GM19467 (cell line): ENCODE results near the gene SLC25A25.

Experiments
- ATAC-seq: cut with Tn5 transposase; IDR thresholded peaks from one replicate; pipeline ENCODE4 v1.9.1; 2021; ENCODE audit warnings: mild to moderate bottlenecking, moderate library complexity; ENCODE audit not compliant: unreplicated experiment

The SLC25A25 gene

DNA sequence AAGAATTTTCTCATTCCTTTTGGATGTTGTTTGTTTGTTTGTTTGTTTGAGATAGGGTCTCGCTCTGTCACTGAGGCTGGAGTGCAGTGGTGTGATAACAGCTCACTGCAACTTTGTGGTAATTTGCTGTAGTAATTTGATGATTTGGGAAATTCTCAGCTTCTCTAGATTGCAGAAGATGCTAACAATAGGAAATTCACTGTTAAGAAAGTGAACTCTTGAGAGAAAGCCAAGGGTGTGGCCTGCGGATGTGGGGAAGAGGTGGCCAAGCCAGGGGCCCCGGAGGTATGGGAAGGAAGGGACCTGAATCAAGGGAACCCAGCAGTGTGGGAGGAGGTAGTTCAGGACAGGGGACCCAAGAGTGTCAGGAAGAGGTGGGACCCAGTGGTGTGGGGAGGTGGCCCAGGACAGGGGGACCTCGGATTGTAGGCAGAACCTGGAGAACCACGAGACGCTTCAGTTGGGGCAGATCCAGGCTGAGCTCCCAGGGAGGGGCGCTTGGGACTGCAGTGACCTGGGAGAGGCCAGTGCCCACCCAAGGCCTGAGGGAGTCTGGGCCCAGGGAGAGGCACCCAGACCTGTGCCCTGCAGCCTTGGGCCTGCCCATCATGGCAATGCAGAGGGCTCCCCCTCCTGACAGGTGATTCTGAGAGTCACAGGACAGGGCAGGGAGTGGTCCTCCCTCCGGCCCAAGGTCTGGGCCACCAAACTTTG lies 75.7 kb downstream of the SLC25A25 start:
- ATAC-seq = no peak

DNA sequence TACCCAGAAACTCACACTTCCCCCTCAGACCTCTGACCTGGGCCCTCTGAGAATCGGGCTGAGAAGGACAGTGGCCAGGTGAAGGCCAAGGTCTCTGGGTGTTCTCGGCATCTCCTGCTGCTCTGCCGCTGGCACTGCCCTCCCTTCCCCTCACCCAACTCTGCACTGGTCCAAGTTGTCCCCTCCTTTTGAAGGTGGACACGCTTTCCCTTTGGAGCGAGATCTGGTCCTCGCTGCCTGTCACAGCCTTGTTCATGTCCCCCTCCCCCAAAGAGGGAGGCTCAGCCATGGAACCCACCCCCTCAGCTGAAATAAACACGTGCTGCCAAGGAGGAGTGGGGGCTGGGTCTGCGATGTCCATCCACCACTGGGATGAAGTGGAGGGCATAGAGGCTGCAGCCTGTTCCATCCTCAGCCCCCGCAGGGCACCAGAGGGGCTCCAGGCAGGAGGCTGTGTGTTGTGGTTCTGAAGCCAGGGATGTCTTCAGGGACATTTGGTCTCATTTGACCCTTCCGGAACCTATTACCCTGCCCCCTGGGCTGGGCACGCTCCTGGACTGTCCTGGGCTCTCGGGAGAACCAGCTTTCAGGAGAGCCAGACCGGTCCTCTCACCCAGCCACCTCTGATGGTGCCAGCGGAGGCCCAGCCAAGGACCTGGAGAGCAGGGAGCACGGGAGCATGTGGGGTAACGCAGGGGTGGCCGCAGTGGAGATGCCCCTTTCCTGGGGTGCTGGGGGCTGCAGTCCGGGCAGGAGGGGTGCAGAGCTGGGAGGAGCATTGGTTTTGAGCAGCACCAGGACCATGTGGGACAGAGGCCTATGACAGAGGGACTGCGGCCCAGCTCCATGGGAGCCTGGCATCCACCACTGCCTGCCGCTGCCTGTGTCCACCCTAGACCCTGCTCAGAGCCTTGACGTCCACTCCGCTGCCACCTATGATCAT lies 76.5 kb downstream of the SLC25A25 start:
- no peak for ATAC-seq

DNA sequence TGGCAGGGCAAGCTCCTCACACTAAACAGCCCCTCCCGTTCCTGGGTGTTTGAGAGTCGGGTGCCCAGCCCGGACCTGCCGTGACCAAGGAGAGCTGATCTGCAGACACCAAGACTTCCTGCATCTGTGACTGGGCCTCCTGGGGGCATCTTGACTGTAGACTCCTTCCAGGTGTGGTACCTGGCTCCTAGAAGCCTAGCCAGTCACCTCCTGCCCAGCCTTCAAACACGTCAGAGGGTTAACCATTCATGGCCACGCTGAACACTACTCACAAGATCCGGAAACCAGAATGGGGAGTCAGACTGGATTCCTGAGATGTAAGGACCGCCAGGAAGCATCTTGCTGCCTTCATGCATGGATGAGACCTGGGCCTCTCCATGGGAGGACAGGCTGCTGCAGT lies 77.5 kb downstream of the SLC25A25 start:
- ATAC-seq = no peak

DNA sequence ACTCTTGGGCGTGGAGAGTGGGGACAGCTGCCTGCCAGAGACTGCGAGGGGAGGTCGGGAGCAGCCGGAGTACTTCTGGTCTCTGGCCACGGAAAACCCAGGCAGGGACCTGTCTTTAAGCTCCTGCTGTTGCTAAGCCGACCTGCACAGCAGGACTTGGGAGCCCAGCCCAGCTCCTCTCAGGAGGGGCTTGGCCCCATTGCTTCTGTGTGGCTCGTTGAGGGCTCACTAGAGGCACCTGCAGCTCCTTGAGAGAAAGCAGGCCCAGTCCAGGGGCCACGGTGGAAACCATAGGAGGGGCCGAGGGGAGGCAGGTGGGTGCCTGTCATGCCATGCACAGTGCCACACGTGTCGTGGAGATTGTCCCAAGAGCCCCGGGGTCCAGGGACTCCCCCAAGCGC lies 77.9 kb downstream of the SLC25A25 start:
- ATAC-seq = no peak

DNA sequence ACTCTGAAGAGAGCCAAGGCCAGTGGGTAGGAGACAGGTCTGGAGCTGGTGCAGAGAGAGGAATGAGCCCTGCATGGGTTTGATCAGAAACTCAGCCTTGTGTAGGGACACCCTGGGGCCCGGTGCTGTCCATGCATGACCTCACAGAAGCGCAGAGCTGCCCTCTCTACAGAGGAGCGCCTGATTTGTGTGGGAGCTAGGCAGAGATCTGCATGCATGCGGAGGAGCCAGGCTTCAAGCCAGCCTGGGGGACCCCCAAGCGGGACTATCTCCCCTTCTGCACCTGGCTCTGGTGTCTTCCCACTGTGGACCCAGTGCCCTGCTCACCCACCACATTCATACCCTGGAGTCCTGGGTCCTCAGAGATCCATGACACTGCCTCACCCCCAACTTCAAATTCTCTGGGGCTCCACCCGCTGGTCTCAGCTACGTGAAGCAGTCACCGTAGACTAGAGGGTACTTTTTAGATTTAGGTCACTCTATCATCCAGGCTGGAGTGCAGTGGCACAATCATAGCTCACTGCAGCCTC lies 78.6 kb downstream of the SLC25A25 start:
- ATAC-seq = no peak

DNA sequence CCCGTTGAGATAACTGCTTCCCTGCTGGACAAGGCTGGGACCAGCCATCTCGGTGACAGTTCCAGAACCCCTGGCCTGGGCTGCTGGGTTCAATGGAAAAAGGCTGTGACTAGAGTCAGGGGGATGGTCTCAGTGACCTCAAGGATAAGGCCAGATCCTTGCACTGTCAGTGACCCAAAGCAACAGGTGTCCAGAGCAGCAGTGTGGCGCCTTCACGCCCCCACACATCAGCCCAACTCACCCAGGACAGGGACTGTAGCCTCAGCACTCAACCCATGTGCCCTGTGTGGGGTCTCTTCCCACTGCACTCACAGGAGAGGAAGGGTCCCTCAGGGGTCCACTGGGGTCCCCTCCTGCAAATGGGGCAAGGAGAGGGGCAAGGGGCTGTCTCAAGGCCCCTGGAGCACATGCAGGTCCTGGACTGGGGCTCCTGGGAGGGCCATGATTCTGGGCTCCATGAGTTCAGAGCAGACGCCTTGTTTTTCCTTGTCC lies 80.5 kb downstream of the SLC25A25 start:
- no peak for ATAC-seq

DNA sequence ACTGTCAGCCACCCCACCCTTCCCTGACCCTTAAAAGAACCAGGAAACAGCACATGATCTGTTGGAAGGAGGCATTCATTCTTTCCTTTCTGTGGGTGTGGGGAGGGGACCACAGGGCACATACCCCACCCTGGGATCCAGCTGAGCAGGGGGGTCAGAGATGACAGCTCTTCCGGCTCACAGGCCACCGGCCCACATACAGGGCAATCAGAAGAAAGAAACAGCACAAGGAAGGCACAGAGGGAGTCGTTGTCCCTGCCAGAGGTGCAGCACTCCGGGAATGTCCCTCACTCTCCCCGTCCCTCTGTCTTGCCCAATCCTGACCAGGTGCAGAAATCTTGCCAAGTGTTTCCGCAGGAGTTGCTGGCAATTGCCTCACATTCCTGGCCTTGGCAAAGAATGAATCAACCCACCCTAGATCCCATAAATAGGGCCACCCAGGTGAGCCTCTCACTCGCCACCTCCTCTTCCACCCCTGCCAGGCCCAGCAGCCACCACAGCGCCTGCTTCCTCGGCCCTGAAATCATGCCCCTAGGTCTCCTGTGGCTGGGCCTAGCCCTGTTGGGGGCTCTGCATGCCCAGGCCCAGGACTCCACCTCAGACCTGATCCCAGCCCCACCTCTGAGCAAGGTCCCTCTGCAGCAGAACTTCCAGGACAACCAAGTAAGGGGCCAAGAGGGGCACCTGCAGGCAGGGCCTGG lies 81.1 kb downstream of the SLC25A25 start, which contains the start of gene LCN2:
Gene LCN2 (plus strand): TSS at position 453 of the 701 bp plus-strand sequence. CDS start 73 bp downstream, at position 526.
- no peak for ATAC-seq

DNA sequence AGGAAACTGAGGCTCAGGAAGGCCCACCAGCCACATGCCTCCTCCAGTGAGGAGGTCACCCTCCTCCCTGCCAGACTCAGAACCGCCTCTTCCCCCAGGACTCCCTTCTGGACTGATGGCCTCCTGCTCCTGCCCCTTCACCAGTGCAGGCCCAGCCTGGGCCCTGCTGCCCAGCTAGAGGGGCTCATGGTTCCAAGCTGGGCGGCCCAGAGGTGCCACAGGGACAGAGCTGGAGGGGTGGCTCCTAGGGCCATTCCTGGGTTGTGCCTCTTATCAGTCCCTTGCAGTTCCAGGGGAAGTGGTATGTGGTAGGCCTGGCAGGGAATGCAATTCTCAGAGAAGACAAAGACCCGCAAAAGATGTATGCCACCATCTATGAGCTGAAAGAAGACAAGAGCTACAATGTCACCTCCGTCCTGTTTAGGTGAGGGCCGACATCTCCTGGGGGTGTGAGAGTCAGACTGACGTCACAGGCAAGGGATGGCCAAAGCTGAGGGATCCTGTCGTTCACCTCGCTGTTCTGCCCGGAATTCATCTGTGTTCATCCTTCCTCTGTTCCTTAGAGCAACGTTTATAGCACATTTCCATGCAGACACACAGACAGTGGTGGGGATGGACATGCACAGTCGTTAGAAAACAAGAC lies 82.0 kb downstream of the SLC25A25 start:
- no peak for ATAC-seq

DNA sequence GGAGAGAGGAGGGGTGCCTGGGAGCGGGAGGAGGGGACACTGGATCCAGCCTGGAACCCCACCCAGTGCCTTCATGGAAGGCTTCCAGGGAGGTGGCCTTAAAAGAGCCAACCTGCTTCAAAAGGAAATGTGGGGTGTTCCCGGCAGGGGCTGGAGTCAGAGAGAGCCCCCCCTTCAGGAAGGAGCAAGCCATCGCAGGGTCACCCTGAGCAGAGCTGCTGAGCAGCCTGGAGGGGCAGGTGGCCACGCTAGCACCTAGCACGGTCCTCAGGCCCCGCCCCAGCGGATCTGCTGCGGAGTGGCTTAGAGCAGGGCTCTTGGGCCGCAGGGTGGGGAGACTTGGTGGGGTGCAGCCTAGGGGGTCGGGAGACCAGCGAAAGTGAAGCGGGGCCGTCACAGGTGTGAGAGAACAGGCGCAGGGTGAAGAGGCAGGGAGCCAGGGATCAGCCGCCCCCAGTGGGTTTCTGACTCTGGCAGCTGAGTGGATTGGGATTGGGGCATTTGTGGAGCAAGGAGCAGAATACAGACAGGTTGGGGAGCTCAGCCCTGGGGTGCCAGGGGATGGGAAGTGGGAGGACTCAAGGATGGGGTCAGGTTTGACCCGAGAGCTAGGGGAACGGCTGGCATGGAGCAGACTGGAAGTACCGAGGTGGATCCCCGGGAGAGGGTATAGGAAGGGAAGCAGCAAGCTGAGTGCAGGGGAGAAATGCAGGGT lies 82.7 kb downstream of the SLC25A25 start:
- ATAC-seq = no peak

DNA sequence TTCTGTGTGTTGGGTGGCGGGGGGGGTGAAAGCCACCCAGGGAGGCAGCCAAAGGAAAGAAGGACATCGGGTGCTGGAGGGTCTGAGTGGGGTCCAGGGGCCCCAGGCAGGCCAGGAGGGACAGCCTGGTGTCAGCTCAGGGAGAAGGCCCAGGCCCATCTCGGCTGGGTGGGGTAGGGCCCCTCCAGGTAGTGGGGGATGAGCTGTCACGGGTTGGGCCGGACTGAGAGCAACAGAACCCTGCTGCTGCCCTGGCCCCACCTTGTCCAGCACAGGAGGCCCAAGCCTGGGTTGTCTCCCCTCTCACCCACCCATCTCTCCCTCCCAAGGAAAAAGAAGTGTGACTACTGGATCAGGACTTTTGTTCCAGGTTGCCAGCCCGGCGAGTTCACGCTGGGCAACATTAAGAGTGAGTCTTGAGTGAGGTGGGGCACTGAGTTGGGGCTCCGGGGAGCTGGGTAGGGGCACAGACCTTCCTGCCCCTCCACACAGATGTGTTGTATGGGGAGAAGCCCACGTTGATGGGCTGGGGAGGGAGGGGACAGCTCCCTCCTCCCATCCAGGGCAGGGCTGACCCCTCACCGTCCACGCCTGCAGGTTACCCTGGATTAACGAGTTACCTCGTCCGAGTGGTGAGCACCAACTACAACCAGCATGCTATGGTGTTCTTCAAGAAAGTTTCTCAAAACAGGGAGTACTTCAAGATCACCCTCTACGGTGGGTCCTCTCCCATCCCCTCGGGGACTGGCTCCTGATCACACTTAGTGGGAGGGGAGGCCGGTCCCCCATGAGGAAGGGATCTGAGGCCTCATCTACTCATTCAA lies 83.5 kb downstream of the SLC25A25 start:
- no peak for ATAC-seq

DNA sequence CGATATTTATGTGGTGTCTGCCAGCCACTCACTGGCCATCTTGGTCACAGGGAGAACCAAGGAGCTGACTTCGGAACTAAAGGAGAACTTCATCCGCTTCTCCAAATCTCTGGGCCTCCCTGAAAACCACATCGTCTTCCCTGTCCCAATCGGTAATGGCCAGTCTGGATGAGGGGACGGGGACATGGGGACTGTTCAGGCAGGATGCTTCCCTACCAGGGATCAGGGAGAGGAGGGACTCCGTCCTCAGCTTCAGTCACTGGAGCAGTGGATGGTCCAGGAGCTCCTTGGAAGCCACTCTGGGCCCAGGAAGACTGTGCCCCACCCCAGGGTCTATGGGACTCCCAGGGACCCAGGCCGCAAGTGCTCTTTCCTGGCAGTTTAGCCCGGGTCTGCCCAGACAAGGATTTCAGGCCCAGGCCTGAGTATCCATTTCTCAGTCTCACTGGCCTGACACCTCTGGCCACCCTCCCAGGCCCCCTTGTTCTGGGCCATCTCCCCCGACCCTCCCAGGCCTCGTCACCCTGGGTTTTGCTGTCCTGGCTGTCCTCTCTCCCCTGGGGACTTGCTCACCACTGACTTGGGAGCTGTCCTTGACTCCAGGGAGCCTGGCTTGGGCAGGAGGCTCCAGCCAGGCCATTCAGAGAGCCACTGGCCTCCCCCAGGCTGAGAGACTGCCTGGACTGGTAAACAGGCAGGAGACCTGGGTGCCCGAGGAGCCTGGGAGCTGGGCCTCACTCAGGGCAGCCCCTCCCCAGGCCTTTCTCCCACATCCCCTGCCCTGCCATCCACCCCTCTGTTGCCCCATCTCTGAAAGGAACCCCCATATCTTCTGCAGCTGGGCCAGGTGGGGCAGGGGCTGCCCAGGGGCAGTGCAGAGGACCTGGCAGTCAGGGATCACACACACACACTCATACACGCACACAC lies 84.4 kb downstream of the SLC25A25 start:
- no peak for ATAC-seq

DNA sequence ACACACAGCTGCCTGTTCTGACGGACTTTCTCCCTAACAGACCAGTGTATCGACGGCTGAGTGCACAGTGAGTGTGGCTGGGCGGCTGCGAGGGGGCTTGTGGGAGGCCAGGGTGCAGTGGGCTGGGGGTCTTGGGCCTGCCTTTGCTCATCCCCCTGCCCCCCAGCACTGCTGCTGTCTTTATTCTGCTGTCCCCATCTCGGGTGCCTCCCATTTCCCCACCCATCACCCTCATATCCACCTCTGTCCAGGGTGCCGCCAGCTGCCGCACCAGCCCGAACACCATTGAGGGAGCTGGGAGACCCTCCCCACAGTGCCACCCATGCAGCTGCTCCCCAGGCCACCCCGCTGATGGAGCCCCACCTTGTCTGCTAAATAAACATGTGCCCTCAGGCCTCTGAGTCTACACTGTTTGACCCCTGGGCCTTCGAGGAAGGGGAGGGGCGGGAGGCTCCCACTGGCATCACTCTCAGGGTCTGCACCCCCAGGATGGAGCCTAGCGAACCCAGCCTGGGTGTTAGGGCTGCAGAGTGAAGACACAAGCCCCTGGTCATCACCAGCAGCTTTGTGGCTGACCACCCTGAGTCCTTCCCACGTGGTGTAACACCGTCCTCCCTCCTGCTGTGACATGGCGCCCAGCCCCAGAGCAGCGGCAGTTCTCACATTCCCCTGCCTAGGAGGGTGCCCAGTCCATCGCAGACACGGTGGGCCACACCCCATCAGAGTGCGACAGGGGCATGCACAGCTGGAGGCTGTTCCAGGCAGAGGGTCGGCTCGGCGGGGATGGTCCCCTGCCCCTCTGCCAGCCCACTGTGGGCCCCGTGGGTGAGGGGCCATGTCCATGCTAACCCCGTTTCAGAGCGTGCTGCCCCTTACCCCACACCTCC lies 85.3 kb downstream of the SLC25A25 start:
- no peak for ATAC-seq

DNA sequence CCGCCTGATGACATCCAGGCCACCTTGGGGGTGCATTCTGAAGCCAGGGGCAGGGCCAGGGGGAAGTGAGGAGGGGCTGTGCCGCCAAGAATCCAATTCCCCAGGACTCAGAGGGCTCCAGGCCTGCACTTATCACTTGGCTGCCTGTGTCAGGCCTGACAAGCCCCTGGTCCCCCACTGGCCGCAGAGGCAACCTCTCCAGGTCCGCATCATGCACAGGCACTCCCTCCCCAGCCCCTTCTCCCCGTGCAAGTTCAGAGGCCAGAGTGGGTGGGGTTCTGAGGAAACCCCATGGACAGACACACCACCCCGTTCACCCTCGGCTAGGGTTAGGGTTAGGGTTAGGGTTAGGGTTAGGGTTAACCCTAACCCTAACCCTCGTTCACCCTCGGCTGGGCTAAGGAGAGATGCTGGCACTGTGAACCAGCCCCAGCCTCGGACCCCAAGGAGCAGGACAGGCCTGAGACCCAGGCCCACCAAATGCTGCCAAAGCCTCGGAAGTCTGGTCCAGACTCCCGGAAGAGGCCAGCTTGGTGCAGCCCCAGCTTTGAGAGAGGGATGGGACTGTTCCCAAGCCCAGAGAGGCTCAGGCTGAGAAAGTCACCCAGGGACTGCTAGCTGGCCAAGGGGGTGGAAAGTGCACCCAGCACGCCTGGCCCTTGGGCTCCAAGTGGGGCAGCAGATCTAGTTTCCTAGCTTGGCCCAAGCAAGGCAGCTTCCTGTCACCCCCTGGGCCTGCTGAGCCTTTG lies 86.1 kb downstream of the SLC25A25 start:
- no peak for ATAC-seq

DNA sequence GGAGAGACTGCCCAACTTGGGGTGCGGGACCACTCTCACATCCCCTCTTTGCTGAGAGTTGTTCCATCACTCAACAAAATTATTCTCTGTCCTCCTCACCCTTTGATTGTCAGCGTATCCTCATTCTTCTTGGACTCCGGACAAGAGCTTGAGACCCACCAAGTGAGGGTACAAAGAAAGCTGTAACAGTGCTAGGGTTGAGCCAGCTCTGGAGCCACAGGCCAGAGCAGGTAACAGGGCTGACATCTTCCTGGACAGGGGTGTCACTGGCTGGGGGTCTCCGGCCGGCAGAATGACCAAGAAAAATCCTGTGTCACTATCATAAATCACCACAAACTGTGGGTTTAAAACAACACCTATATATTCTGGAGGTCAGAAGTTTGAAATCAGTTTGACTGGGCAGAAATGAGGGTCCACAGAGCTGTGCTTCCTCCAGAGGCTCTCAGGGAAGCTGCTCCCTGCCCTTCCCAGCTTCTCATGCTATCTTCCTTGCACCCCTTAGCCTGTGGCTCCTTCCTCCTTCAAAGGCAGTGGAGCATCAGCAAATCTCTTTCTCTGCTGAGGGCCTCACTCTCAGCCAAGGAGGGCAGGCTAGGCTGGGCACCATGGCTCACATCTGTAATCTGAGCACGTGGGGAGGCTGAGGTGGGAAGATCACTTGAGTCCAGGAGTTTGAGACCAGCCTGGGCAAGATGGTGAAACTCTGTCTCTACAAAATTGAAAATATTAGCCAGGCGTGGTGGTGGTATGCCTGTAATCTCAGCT lies 87.9 kb downstream of the SLC25A25 start:
- no peak for ATAC-seq
